MM.1S (cell line): ENCODE measurements around the gene AHNAK.

Experiments
- DNase-seq: peaks from one replicate; pipeline ENCODE4 v3.0.0-alpha.2; 2015
- H2AFZ ChIP-seq: fragments of 300-600 bp; sonication (generic); 2 replicates; pipeline ENCODE4 v1.6.0; 2016; ENCODE audit warnings: antibody characterized with exemption, low read length
- H3F3A ChIP-seq: fragments of 300-600 bp; sonication (generic); 2 replicates; pipeline ENCODE4 v1.6.1; 2016; ENCODE audit warnings: mild to moderate bottlenecking, antibody characterized with exemption, low read length, moderate library complexity, mixed read lengths; ENCODE audit not compliant: insufficient read depth
- H3K27ac ChIP-seq: fragments of 300-600 bp; sonication (generic); 2 replicates; pipeline ENCODE4 v1.5.1; 2016; ENCODE audit warnings: mild to moderate bottlenecking, low read length
- H3K27me3 ChIP-seq: fragments of 300-600 bp; sonication (generic); replicated peaks from 2 replicates; pipeline ENCODE4 v1.6.0; 2016; ENCODE audit warnings: low read length; ENCODE audit not compliant: insufficient read depth
- H3K36me3 ChIP-seq: fragments of 300-600 bp; sonication (generic); replicated peaks from 2 replicates; pipeline ENCODE4 v1.6.1; 2016; ENCODE audit warnings: mild to moderate bottlenecking, low read length, mixed read lengths; ENCODE audit not compliant: insufficient read depth
- H3K4me1 ChIP-seq: fragments of 300-600 bp; sonication (generic); 2 replicates; pipeline ENCODE4 v1.6.1; 2016; ENCODE audit warnings: low read length, mixed read lengths
- H3K4me2 ChIP-seq: fragments of 300-600 bp; sonication (generic); 2 replicates; pipeline ENCODE4 v1.6.0; 2016; ENCODE audit warnings: low read depth, low read length
- H3K4me3 ChIP-seq: fragments of 300-600 bp; sonication (generic); 2 replicates; pipeline ENCODE4 v1.5.1; 2016; ENCODE audit warnings: low read length, mixed read lengths
- H3K79me2 ChIP-seq: fragments of 300-600 bp; sonication (generic); 2 replicates; pipeline ENCODE4 v1.6.1; 2016; ENCODE audit warnings: mixed run types, low read length, mixed read lengths
- H3K9ac ChIP-seq: fragments of 300-600 bp; sonication (generic); 2 replicates; pipeline ENCODE4 v1.6.1; 2016; ENCODE audit warnings: low read length, mixed read lengths
- H3K9me2 ChIP-seq: fragments of 300-600 bp; sonication (generic); replicated peaks from 2 replicates; pipeline ENCODE4 v1.6.1; 2016; ENCODE audit warnings: mild to moderate bottlenecking, low read length, mixed read lengths; ENCODE audit not compliant: insufficient read depth
- H3K9me3 ChIP-seq: fragments of 300-600 bp; sonication (generic); replicated peaks from 2 replicates; pipeline ENCODE4 v1.6.1; 2016; ENCODE audit warnings: mild to moderate bottlenecking, low read length, mixed read lengths; ENCODE audit not compliant: insufficient read depth
- H4K20me1 ChIP-seq: fragments of 300-600 bp; sonication (generic); 2 replicates; pipeline ENCODE4 v1.6.1; 2016; ENCODE audit warnings: mild to moderate bottlenecking, low read length, moderate library complexity, mixed read lengths; ENCODE audit not compliant: insufficient read depth
- EZH2 ChIP-seq: fragments of 300-600 bp; sonication (generic); optimal IDR thresholded peaks from 2 replicates; pipeline ENCODE3; 2017; ENCODE audit warnings: low read depth, mild to moderate bottlenecking, antibody characterized with exemption, low read length, mixed read lengths
- EZH2phosphoT487 ChIP-seq: fragments of 300-600 bp; sonication (generic); IDR thresholded peaks from 2 replicates; pipeline ENCODE4 v1.6.1; 2018; ENCODE audit warnings: antibody characterized with exemption, low read length
- TF ChIP-seq, protein P1 (sequence below): fragments of 300-600 bp; sonication (generic); IDR thresholded peaks from 2 replicates; pipeline ENCODE4 v1.5.1; 2016; ENCODE audit warnings: antibody characterized with exemption, low read length, mixed read lengths

Gene AHNAK

DNA sequence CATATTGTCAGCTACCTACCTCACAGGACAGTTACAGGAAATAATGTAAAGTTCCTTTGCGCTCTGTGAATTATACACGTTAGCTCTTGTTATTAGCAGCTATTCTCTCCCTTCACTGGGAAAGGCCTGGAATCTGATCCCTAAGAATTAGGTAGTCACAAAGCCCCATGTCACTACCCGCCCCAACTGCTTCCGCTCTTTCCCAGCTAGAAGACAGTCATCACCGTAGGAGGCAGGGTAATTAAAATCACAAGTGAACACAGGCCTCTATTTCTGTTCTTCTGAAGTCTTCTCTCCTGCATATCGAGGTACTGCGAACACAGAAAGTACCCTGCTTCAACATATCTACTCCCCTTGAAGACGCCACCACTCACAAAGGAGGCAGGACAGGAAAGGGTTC lies 12.6 kb upstream of the AHNAK start:
- Histone ChIP-seq H2AFZ (no peak overlapping the region), H3K4me1 (peaks cover 61% of the 10 kb centered on the region), H3K4me3 (no peak overlapping the region), H3K36me3 (peaks cover 7% of the 10 kb centered on the region), H3F3A (peaks cover 69% of the 10 kb centered on the region), H3K9me2 (no peaks in the 10 kb centered on the region), H3K4me2 (no peak overlapping the region), H3K27me3 (no peaks in the 10 kb centered on the region), H4K20me1 (0 out of 2 replicates have a peak, but pooled peaks cover 5% of the 10 kb centered on the region), H3K9me3 (no peaks in the 10 kb centered on the region), H3K79me2 (peaks cover 43% of the 10 kb centered on the region), H3K9ac (no peak overlapping the region), H3K27ac (peak overlapping the region; percentile 99; the same call in 1 of the 2 replicates)
- DNase-seq = no peak
- TF ChIP-seq EZH2phosphoT487 = no peak
- TF ChIP-seq, protein P1, sequence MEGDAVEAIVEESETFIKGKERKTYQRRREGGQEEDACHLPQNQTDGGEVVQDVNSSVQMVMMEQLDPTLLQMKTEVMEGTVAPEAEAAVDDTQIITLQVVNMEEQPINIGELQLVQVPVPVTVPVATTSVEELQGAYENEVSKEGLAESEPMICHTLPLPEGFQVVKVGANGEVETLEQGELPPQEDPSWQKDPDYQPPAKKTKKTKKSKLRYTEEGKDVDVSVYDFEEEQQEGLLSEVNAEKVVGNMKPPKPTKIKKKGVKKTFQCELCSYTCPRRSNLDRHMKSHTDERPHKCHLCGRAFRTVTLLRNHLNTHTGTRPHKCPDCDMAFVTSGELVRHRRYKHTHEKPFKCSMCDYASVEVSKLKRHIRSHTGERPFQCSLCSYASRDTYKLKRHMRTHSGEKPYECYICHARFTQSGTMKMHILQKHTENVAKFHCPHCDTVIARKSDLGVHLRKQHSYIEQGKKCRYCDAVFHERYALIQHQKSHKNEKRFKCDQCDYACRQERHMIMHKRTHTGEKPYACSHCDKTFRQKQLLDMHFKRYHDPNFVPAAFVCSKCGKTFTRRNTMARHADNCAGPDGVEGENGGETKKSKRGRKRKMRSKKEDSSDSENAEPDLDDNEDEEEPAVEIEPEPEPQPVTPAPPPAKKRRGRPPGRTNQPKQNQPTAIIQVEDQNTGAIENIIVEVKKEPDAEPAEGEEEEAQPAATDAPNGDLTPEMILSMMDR = no peak
- no peak for TF ChIP-seq EZH2

DNA sequence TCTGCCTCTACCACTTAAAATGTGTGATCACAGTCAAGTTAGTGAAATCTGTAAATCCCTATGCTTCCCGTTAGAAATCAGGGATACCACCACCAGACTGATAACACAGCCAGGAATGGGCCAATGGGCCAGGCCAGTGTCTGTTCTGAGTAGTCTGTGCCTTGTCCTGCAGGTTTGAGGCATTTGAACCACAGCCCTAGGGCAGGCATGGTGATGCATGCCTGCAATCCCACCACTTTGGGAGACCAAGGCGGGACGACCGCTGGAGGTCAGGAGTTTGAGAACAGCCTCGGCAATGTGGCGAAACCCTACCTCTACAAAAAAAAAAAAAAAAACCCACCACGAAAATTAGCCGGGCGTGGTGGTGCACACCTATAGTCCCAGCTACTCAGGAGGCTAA lies 12.1 kb upstream of the AHNAK start:
- Histone ChIP-seq H3K9ac (no peak overlapping the region), H3K9me3 (no peaks in the 10 kb centered on the region), H3K27me3 (no peaks in the 10 kb centered on the region), H2AFZ (no peak overlapping the region), H4K20me1 (0 out of 2 replicates have a peak, but pooled peaks cover 3% of the 10 kb centered on the region), H3K79me2 (peaks cover 38% of the 10 kb centered on the region), H3K36me3 (peaks cover 4% of the 10 kb centered on the region), H3K4me3 (no peak overlapping the region), H3K9me2 (no peaks in the 10 kb centered on the region), H3K27ac (peak overlapping the region; percentile 99; the same call in 1 of the 2 replicates), H3K4me2 (0 out of 2 replicates have a peak overlapping the region, but pooled peaks have one; percentile 12), H3F3A (peaks cover 66% of the 10 kb centered on the region), H3K4me1 (peaks cover 61% of the 10 kb centered on the region)
- DNase-seq = no peak
- TF ChIP-seq, protein P1 = no peak
- no peak for TF ChIP-seq EZH2phosphoT487
- no peak for TF ChIP-seq EZH2

DNA sequence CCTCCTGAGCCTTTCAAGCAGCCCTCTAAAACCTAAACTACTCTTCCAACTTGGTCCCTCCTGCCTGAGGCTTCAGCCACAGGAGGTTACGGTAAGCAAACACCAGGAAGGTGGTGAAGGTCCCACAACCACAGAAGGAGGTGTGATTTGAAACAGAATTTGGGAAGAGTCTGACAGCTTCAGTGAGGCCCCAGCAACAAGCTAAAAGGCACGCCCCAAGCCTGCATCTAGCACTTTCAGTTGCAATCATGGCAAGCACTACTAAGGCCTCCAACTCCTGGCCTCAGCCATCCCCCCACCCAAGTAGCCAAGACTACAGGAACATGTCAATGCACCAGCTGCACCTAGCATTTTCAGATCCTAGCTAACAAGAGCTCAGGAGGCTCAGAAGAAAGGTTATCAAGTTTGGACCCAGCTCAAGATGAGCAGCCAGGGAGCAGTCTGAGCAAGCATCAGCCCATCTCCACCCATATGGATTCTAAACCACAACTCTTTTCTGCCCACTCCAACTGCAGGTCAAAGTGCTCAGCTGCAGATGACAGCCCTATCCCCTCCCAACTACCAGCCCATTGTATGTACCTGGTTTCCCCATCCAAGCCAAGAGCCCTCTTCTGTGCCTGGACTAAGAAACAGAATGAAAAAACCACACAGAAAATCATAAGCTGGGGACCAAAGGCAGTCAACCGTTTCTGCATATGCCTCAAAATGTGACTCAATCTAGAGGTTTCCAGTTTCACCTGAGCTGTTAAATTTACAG lies 10.4 kb upstream of the AHNAK start:
- TF ChIP-seq EZH2 = no peak
- TF ChIP-seq EZH2phosphoT487 = no peak
- TF ChIP-seq, protein P1 = no peak
- Histone ChIP-seq H4K20me1 (no peaks in the 10 kb centered on the region), H3K9ac (peak overlapping the region; percentile 91), H3K4me2 (peak overlapping the region; percentile 82), H3K79me2 (peaks cover 23% of the 10 kb centered on the region), H3K36me3 (no peaks in the 10 kb centered on the region; the same call in 1 of the 2 replicates), H3K4me3 (peak overlapping the region; percentile 29; the same call in 1 of the 2 replicates), H3K27ac (peak overlapping the region; percentile 99), H3K9me3 (no peaks in the 10 kb centered on the region), H2AFZ (peak overlapping the region; percentile 13; the same call in 1 of the 2 replicates), H3K9me2 (no peaks in the 10 kb centered on the region), H3K4me1 (peaks cover 75% of the 10 kb centered on the region), H3K27me3 (no peaks in the 10 kb centered on the region), H3F3A (peaks cover 67% of the 10 kb centered on the region)
- peak; percentile 85 for DNase-seq
